Measurements from ENCODE around the gene FAM184A.

DNA sequence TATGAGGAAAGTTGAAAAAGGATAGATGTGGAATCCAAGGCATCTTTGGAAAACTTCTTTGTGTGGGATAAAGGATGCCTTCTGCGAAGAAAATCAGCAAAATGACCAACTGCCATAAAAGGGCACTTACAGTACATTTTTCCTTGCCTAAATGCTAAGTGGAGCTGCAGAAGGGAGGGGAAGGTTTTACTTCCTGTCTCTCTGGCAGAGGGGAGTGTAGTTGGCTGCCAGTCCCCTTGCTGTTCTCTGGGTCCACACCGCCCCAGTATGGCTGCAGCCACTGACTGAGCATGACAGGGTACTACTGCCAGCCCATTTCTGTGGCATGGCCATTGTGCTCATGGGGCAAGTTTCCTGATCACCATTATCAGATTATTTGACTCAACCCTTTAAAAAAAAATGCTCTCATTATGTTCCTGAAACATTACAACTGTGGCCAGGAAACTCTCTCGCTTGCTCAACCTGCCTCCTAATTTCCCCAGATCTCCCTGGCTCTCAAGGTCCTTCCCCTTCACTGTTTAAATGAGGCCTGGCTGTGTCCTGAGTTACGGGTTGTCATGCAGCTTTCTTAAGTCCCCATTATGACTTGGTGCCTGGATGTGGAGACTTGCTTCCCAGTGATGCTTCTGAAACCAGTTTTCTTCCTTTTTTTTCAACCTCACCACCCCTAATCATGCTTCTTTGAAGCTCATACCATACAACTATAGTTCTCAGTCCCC is 34.5 kb upstream of the FAM184A start:
- no peak for TF ChIP-seq EP300 (IDR thresholded peaks at IDR 0.05)
- no peak for TF ChIP-seq CTCF (IDR thresholded peaks at IDR 0.05)
